KMS-11 (cell line): ENCODE measurements around the gene SPPL2B.
"Not testable (repeated sequence)": the region's sequence is repeated elsewhere in the genome, so short reads cannot be mapped to it uniquely, and the experiment has no call there.

Source experiments
- H2AFZ ChIP-seq: fragments of 200-600 bp; sonication (generic); 2 replicates; pipeline ENCODE4 v1.6.1; 2016; ENCODE audit warnings: antibody characterized with exemption, mixed run types, low read depth
- H3K27ac ChIP-seq: fragments of 200-600 bp; sonication (generic); 2 replicates; pipeline ENCODE4 v1.6.1; 2016; ENCODE audit warnings: mild to moderate bottlenecking, mixed run types
- H3K27me3 ChIP-seq: fragments of 200-600 bp; sonication (generic); 2 replicates; pipeline ENCODE4 v1.6.1; 2017; ENCODE audit warnings: mild to moderate bottlenecking, low read depth, mixed run types, moderate library complexity; ENCODE audit not compliant: insufficient read depth
- H3K36me3 ChIP-seq: fragments of 200-600 bp; sonication (generic); 2 replicates; pipeline ENCODE4 v1.6.1; 2017; ENCODE audit warnings: mild to moderate bottlenecking, mixed run types; ENCODE audit not compliant: insufficient read depth
- H3K4me1 ChIP-seq: fragments of 200-600 bp; sonication (generic); 2 replicates; pipeline ENCODE4 v1.6.1; 2016; ENCODE audit warnings: mild to moderate bottlenecking, low read depth, mixed run types; ENCODE audit not compliant: poor library complexity, severe bottlenecking
- H3K4me2 ChIP-seq: fragments of 200-600 bp; sonication (generic); 2 replicates; pipeline ENCODE4 v1.7.0; 2016; ENCODE audit warnings: mild to moderate bottlenecking, mixed run types
- H3K4me3 ChIP-seq: fragments of 200-600 bp; sonication (generic); IDR thresholded peaks from 2 replicates; pipeline ENCODE4 v1.6.1; 2017; ENCODE audit warnings: low read depth, low read length, mixed read lengths; ENCODE audit not compliant: insufficient read depth
- H3K79me2 ChIP-seq: fragments of 200-600 bp; sonication (generic); 2 replicates; pipeline ENCODE4 v1.6.1; 2016; ENCODE audit warnings: low read depth, mixed run types; ENCODE audit not compliant: insufficient read depth
- H3K9ac ChIP-seq: fragments of 200-600 bp; sonication (generic); 2 replicates; pipeline ENCODE4 v1.6.1; 2016; ENCODE audit warnings: mild to moderate bottlenecking, mixed run types
- H4K20me1 ChIP-seq: fragments of 200-600 bp; sonication (generic); 2 replicates; pipeline ENCODE4 v1.6.1; 2016; ENCODE audit warnings: mild to moderate bottlenecking, mixed run types; ENCODE audit not compliant: insufficient read depth
- CTCF ChIP-seq: fragments of 200-600 bp; sonication (generic); conservative IDR thresholded peaks from 2 replicates; pipeline ENCODE4 v1.6.1; 2017; ENCODE audit warnings: low read depth, mild to moderate bottlenecking, antibody characterized with exemption, low read length, moderate library complexity, mixed read lengths

Gene SPPL2B

GRCh38 chr19:2345794-2346663 is 17.5 kb downstream of the SPPL2B start:
- H3K9ac ChIP-seq: no peak overlapping the region
- H3K79me2 ChIP-seq: no peaks in the 10 kb centered on the region
- no peak overlapping the region for H3K27ac ChIP-seq
- no peak overlapping the region for H3K4me3 ChIP-seq
- no peaks in the 10 kb centered on the region for H4K20me1 ChIP-seq
- H3K4me1 ChIP-seq: no peaks in the 10 kb centered on the region
- H2AFZ ChIP-seq: no peak overlapping the region
- H3K36me3 ChIP-seq: no peaks in the 10 kb centered on the region
- no peak overlapping the region for H3K4me2 ChIP-seq
- H3K27me3 ChIP-seq: no peaks in the 10 kb centered on the region
- TF ChIP-seq CTCF: no peak

DNA sequence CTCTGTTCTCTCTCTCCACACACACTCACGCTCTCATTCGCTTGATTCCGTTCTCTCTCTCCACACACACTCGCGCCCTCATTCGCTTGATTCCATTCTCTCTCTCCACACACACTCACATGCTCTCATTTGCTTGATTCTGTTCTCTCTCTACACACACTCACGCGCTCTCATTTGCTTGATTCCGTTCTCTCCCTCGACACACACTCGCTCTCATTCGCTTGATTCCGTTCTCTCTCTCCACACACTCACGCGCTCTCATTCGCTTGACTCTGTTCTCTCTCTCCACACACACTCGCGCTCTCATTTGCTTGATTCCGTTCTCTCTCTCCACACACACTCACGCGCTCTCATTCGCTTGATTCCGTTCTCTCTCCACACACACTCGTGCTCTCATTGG is 21.3 kb downstream of the SPPL2B start:
- not testable (repeated sequence) for H3K4me2 ChIP-seq, H3K4me3 ChIP-seq, H3K79me2 ChIP-seq, H3K9ac ChIP-seq, H2AFZ ChIP-seq, H3K27ac ChIP-seq, H4K20me1 ChIP-seq, H3K27me3 ChIP-seq, H3K4me1 ChIP-seq, H3K36me3 ChIP-seq

DNA sequence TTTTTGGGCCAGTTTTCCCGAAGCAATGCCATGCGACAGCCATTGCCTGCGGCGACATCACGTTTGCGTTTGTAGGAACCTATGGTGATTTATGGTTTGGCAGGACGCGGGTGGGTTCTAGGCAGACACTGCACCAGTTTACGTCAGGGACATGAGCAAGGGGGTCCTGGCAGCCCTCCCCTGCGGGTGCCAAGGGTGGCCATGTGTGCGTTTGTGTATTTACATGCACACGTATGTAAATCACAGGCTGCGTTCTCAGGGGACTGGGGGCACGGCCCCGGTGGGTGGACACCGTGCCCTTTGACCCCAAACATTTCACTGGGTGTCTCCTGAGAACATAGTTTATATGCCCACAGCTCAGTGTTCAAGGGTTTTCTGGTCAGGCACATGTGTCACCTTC is 22.2 kb downstream of the SPPL2B start:
- TF ChIP-seq CTCF: no peak
- Histone ChIP-seq H3K27me3 (no peaks in the 10 kb centered on the region), H3K27ac (no peak overlapping the region), H3K79me2 (no peaks in the 10 kb centered on the region), H3K4me1 (no peaks in the 10 kb centered on the region), H3K9ac (no peak overlapping the region), H3K4me2 (no peak overlapping the region), H4K20me1 (no peaks in the 10 kb centered on the region), H3K4me3 (no peak overlapping the region), H3K36me3 (no peaks in the 10 kb centered on the region), H2AFZ (no peak overlapping the region)

GRCh38 chr19:2351591-2351990 is 23.1 kb downstream of the SPPL2B start:
- Histone ChIP-seq H3K4me3 (no peak overlapping the region), H3K79me2 (no peaks in the 10 kb centered on the region), H3K4me1 (no peaks in the 10 kb centered on the region), H2AFZ (no peak overlapping the region), H3K36me3 (no peaks in the 10 kb centered on the region), H4K20me1 (no peaks in the 10 kb centered on the region), H3K4me2 (no peak overlapping the region), H3K9ac (no peak overlapping the region), H3K27ac (no peak overlapping the region), H3K27me3 (no peaks in the 10 kb centered on the region)
- no peak for TF ChIP-seq CTCF

DNA sequence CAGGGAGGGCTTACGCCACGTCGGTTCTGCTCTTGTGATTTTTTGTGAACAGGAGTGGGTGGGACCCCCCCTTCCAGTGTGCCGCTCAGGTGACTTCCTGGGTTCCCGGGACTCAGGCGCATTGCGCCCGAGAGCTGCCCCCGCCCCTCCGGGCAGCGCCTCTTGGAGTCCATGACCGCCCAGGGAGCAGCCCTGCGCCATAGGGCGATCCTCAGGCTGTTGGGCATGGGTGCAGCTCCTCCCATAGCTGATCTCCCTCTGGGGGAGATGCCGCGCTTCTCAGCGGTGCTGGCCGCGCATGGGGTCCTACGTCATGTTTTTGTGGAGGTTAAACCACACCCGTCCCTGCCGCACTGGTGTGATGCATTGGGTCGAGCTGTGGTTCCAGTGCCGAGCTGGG is 23.6 kb downstream of the SPPL2B start:
- TF ChIP-seq CTCF: no peak
- no peak overlapping the region for H3K4me2 ChIP-seq
- no peak overlapping the region for H3K27ac ChIP-seq

More for the DNA sequence above, 23.6 kb downstream of the SPPL2B start:
- Histone ChIP-seq H3K4me3 (no peak overlapping the region), H3K79me2 (no peaks in the 10 kb centered on the region), H3K9ac (no peak overlapping the region), H4K20me1 (no peaks in the 10 kb centered on the region), H3K4me1 (no peaks in the 10 kb centered on the region), H3K36me3 (no peaks in the 10 kb centered on the region), H3K27me3 (no peaks in the 10 kb centered on the region), H2AFZ (no peak overlapping the region)
